ENCODE data around the gene DGKD. TPM values are rescaled to one million over a fixed set of nuclear protein-coding genes. Genes with fewer than 3 reads are reported as not detected.

Gene DGKD
- total RNA-seq, 4 donors from 2014 or later = 67.7 to 195 (median 125) TPM

DNA sequence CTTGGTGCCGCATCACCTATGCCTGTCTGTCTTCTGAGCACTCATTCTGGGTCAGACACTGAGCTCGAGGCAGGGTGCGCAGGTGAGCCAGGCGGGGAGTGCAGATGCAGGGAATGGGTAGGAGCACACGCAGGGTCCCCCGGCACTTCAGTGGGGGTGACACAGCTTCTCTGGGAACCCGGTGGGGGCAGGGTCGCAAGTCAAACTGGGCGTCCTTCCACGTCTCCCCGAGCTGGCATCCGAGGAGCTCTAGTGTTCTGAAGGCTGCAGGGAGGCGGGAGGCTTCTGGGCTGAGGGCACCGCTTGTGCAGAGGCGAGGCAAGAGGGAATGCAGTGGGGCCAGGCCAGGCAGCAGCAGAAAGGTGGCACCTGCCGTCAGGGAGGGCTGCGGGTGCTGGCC, 86.0 kb downstream of the DGKD start:
- no peaks in the 10 kb centered on the region for H3K9me3 ChIP-seq
- TF ChIP-seq, protein P1, sequence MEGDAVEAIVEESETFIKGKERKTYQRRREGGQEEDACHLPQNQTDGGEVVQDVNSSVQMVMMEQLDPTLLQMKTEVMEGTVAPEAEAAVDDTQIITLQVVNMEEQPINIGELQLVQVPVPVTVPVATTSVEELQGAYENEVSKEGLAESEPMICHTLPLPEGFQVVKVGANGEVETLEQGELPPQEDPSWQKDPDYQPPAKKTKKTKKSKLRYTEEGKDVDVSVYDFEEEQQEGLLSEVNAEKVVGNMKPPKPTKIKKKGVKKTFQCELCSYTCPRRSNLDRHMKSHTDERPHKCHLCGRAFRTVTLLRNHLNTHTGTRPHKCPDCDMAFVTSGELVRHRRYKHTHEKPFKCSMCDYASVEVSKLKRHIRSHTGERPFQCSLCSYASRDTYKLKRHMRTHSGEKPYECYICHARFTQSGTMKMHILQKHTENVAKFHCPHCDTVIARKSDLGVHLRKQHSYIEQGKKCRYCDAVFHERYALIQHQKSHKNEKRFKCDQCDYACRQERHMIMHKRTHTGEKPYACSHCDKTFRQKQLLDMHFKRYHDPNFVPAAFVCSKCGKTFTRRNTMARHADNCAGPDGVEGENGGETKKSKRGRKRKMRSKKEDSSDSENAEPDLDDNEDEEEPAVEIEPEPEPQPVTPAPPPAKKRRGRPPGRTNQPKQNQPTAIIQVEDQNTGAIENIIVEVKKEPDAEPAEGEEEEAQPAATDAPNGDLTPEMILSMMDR (IDR thresholded peaks at IDR 0.05) = no peak
- TF ChIP-seq POLR2A (IDR thresholded peaks at IDR 0.05) = no peak
- no peaks in the 10 kb centered on the region for H3K27me3 ChIP-seq
- no peak overlapping the region for H3K4me3 ChIP-seq
- H3K27ac ChIP-seq = no peak overlapping the region
- no peaks in the 10 kb centered on the region for H3K4me1 ChIP-seq
- peak in 1 of 3 donors; percentile 33 for DNase-seq
- H3K36me3 ChIP-seq = peaks cover 0 to 88% (median 0%) of the 10 kb centered on the region in 3 donors

DNA sequence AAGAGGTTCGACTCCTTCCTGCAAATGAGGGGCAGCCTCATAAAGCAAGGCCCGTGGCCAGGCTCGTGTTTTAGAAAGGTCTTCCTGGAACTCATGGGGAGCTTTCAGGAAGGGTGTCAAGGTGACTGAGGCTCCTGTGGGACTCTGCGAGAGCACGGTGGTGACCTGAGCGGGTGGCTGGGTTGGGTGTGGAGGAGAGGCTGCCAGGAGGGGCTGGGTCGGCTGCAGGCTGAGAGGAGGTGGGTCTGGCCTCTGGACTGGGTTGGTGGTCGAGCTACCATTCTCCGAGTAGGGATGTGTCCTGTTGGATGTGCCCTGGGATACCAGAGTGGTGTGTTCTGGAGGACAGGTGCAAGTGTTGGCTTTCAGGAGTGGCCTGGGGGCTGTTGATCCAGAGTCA, 86.4 kb downstream of the DGKD start:
- peak in 2 of 3 donors; percentile 40 to 46 for DNase-seq
- Histone ChIP-seq H3K27me3 (no peaks in the 10 kb centered on the region), H3K36me3 (peaks cover 0 to 88% (median 0%) of the 10 kb centered on the region in 3 donors), H3K27ac (no peak overlapping the region), H3K4me1 (no peaks in the 10 kb centered on the region), H3K4me3 (no peak overlapping the region), H3K9me3 (no peaks in the 10 kb centered on the region)
- no peak for TF ChIP-seq POLR2A (IDR thresholded peaks at IDR 0.05)
- TF ChIP-seq, protein P1 (IDR thresholded peaks at IDR 0.05) = no peak

DNA sequence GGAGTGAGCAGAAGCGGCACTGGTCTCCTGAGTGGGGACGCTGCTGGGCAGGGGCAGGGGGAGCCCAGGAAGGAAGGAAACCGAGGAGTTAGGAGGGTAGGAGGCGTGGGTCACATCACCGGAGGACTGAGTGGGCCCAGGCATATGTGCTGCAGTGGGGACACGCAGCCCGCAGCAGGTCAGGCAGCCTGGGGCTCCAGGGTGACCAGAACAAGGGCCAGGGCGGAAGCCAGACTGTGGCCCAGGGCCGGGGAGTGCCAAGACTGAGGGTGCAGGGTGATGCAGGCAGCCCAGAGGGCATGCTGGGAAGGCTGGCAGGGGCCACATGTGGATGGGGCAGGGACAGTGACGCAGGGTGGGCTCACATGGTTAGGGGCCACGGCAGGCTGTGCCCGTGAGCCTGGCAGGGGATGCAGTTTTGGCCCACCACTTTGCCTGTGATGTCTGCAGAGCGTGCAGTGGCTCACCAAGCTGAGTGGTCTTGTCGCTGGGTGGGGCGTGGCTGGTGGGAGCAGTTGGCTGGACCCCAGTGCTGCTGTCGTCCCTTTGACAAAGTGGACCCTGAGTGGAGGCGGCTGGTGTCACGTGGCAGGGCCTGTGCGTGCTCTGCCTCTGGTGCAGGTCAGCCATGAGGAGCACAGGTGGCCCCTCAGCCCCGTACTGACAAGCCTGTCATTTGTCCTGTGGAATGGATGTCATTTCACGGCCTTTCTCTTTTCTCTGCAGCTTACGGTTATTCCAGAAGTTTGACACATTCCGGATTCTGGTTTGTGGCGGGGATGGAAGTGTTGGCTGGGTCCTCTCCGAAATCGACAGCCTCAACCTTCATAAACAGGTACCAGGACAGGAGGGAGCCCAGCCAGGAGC, 87.1 kb downstream of the DGKD start:
- H3K27ac ChIP-seq = no peak overlapping the region
- TF ChIP-seq, protein P1 (IDR thresholded peaks at IDR 0.05) = no peak
- TF ChIP-seq POLR2A (IDR thresholded peaks at IDR 0.05) = no peak
- H3K27me3 ChIP-seq = no peaks in the 10 kb centered on the region
- no peak overlapping the region for H3K4me3 ChIP-seq
- H3K9me3 ChIP-seq = no peaks in the 10 kb centered on the region
- DNase-seq = peak in 2 of 3 donors; percentile 44 to 50
- no peaks in the 10 kb centered on the region for H3K4me1 ChIP-seq
- H3K36me3 ChIP-seq = peaks cover 0 to 88% (median 0%) of the 10 kb centered on the region in 3 donors

DNA sequence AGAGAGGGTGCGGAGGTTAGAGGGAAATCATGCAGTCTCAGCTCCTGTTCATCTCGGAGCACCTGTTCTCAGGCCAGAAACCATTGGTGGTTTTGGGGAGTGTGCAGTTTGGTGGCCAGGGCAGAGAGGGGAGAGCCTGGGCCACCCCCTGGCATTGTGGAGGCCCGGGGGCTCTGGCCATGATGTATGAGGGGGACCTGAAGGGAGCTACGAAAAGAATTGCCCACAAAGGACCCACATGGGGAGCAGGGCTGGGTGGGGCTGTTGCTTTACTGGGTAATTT, 87.7 kb downstream of the DGKD start:
- TF ChIP-seq POLR2A (IDR thresholded peaks at IDR 0.05) = no peak
- TF ChIP-seq, protein P1 (IDR thresholded peaks at IDR 0.05) = no peak
- Histone ChIP-seq H3K4me3 (no peak overlapping the region), H3K27ac (no peak overlapping the region), H3K4me1 (no peaks in the 10 kb centered on the region), H3K36me3 (peaks cover 0 to 88% (median 0%) of the 10 kb centered on the region in 3 donors), H3K27me3 (no peaks in the 10 kb centered on the region), H3K9me3 (no peaks in the 10 kb centered on the region)
- DNase-seq = peak in 2 of 3 donors; percentile 18 to 30

DNA sequence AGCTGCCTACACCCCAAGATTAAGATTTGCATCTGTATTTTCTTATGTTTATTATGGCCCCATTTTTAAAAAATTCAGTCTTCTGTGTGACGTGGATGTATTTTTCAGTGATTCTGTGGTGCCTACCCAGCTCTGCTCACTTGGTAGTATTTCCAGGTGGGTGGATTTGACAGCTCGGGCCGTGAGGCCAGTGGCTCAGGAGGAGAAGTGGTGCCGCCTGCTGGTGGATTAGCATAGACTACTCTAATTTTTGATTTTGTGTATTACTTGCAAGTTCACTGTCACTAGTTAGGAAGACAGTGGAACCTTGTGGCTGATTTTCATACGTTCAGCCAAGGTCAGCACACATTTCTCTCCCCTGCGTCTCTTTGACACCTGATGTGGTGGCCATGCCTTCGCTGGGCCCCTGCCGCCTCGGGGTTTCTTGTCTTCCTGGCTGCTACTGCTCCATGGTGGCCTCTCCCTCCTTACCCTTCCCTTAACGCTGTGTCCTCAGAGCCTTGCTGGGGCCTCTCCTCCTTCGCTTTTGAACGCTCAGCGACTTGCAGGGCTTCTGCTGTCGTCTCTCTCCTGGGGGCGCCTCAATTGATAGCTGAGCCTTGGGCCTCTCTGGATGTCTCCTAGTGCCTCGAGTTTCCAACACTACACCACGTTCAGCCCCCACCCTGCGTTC, 89.4 kb downstream of the DGKD start:
- Histone ChIP-seq H3K4me3 (no peak overlapping the region), H3K27me3 (no peaks in the 10 kb centered on the region), H3K27ac (no peak overlapping the region), H3K36me3 (peaks cover 0 to 87% (median 0%) of the 10 kb centered on the region in 3 donors), H3K4me1 (no peaks in the 10 kb centered on the region), H3K9me3 (no peaks in the 10 kb centered on the region)
- peak; percentile 75 to 93 (median 88) for DNase-seq
- TF ChIP-seq, protein P1 (IDR thresholded peaks at IDR 0.05) = peak; percentile 60 to 92 (median 90)
- TF ChIP-seq POLR2A (IDR thresholded peaks at IDR 0.05) = no peak

All from Peyer's patch (tissue), 4 donors.